Right atrium auricular region (tissue), 2 donors: ENCODE measurements around the gene EPHA6. TPM values are rescaled to one million over a fixed set of nuclear protein-coding genes. Genes with fewer than 3 reads are reported as not detected.

Source experiments
- DNase-seq: peaks from one replicate; pipeline ENCODE4 v3.0.0-alpha.2; 2019; ENCODE audit warnings: low spot score
- H3K27ac ChIP-seq, 2 donors: fragments of 200-600 bp; sonication (generic); 1 replicate in 1 of 2; 2 replicates in 1 of 2; pipeline ENCODE4 v1.5.1; 2016 to 2019
- H3K27me3 ChIP-seq, 2 donors: fragments of 200-600 bp; sonication (generic); one replicate each; pipeline versions ENCODE4 v1.5.1 to v1.6.0; 2017 to 2019
- H3K36me3 ChIP-seq: fragments of 200-600 bp; sonication (generic); one replicate; pipeline ENCODE4 v1.5.1; 2016
- H3K4me1 ChIP-seq, 2 donors: fragments of 200-600 bp; sonication (generic); one replicate each; pipeline versions ENCODE4 v1.5.1 to v1.6.0; 2017 to 2019
- H3K4me3 ChIP-seq, 2 donors: fragments of 200-600 bp; sonication (generic); 1 replicate in 1 of 2; 2 replicates in 1 of 2; pipeline ENCODE4 v1.5.1; 2017 to 2019; ENCODE audit warnings: mild to moderate bottlenecking in 1 of 2, moderate library complexity in 1 of 2
- H3K9me3 ChIP-seq, 2 donors: fragments of 200-600 bp; sonication (generic); one replicate each; pipeline ENCODE4 v1.5.1; 2019
- CTCF ChIP-seq, 2 donors: fragments of 200-600 bp; sonication (generic); IDR thresholded peaks; one replicate each; pipeline ENCODE4 v1.5.1; 2019; ENCODE audit warnings: antibody characterized with exemption in 2 of 2
- total RNA-seq, 2 donors: library from RNA; depleted of rRNA; stranded (reverse); fragments of >200 nt; gene quantifications; one replicate each; pipeline ENCODE4 v1.1.0, GENCODE V29; 2016

Gene EPHA6
- total RNA-seq, 2 donors from 2014 or later, result 0.22 to 0.35 TPM

GRCh38 chr3:97297032-97297431, 482.6 kb downstream of the EPHA6 start:
- Histone ChIP-seq H3K36me3 (no peaks in the 10 kb centered on the region), H3K4me1 (no peaks in the 10 kb centered on the region), H3K27me3 (no peaks in the 10 kb centered on the region), H3K9me3 (peaks cover 0 to 8% of the 10 kb centered on the region in 2 donors), H3K4me3 (no peak overlapping the region), H3K27ac (no peak overlapping the region)
- TF ChIP-seq CTCF (IDR thresholded peaks at IDR 0.05), result no peak
- DNase-seq, result no peak

- DNase-seq, result no peak
- H3K9me3 ChIP-seq, result peaks cover 0 to 8% of the 10 kb centered on the region in 2 donors
- H3K36me3 ChIP-seq, result no peaks in the 10 kb centered on the region
- H3K4me3 ChIP-seq, result no peak overlapping the region
- TF ChIP-seq CTCF (IDR thresholded peaks at IDR 0.05), result no peak
- no peak overlapping the region for H3K27ac ChIP-seq
- H3K4me1 ChIP-seq, result no peaks in the 10 kb centered on the region
- no peaks in the 10 kb centered on the region for H3K27me3 ChIP-seq
Observed at GRCh38 chr3:97301114-97301513, 486.7 kb downstream of the EPHA6 start.

- no peaks in the 10 kb centered on the region for H3K4me1 ChIP-seq
- DNase-seq, result no peak
- TF ChIP-seq CTCF (IDR thresholded peaks at IDR 0.05), result no peak
- no peaks in the 10 kb centered on the region for H3K36me3 ChIP-seq
- H3K27me3 ChIP-seq, result no peaks in the 10 kb centered on the region
- H3K4me3 ChIP-seq, result no peak overlapping the region
- no peak overlapping the region for H3K27ac ChIP-seq
- H3K9me3 ChIP-seq, result peaks cover 0 to 8% of the 10 kb centered on the region in 2 donors
Observed at GRCh38 chr3:97306226-97306625, 491.8 kb downstream of the EPHA6 start.

- H3K9me3 ChIP-seq, result peaks cover 0 to 6% of the 10 kb centered on the region in 2 donors
- DNase-seq, result no peak
- TF ChIP-seq CTCF (IDR thresholded peaks at IDR 0.05), result no peak
Observed at GRCh38 chr3:97338375-97338774, 524.0 kb downstream of the EPHA6 start.

GRCh38 chr3:97340940-97341339, 526.5 kb downstream of the EPHA6 start:
- H3K4me1 ChIP-seq, result no peaks in the 10 kb centered on the region
- no peaks in the 10 kb centered on the region for H3K36me3 ChIP-seq
- no peak for DNase-seq
- H3K27me3 ChIP-seq, result no peaks in the 10 kb centered on the region
- H3K9me3 ChIP-seq, result peaks cover 0 to 2% of the 10 kb centered on the region in 2 donors
- TF ChIP-seq CTCF (IDR thresholded peaks at IDR 0.05), result no peak
- H3K27ac ChIP-seq, result no peak overlapping the region
- no peak overlapping the region for H3K4me3 ChIP-seq

More at GRCh38 chr3:97338375-97338774, 524.0 kb downstream of the EPHA6 start:
- H3K27ac ChIP-seq, result no peak overlapping the region
- no peak overlapping the region for H3K4me3 ChIP-seq
- no peaks in the 10 kb centered on the region for H3K4me1 ChIP-seq
- no peaks in the 10 kb centered on the region for H3K36me3 ChIP-seq
- H3K27me3 ChIP-seq, result no peaks in the 10 kb centered on the region

GRCh38 chr3:97347780-97348179, 533.4 kb downstream of the EPHA6 start:
- H3K9me3 ChIP-seq, result no peaks in the 10 kb centered on the region
- no peak for TF ChIP-seq CTCF (IDR thresholded peaks at IDR 0.05)
- no peak for DNase-seq
- H3K4me1 ChIP-seq, result no peaks in the 10 kb centered on the region
- H3K27me3 ChIP-seq, result no peaks in the 10 kb centered on the region
- no peak overlapping the region for H3K27ac ChIP-seq
- H3K4me3 ChIP-seq, result no peak overlapping the region
- no peaks in the 10 kb centered on the region for H3K36me3 ChIP-seq
